ENCODE measurements around the gene HBP1. TPM values are rescaled to one million over a fixed set of nuclear protein-coding genes. Genes with fewer than 3 reads are reported as not detected.

HBP1 gene
- polyA plus RNA-seq, 1 donor from 2014 or later: 37.7 TPM

DNA sequence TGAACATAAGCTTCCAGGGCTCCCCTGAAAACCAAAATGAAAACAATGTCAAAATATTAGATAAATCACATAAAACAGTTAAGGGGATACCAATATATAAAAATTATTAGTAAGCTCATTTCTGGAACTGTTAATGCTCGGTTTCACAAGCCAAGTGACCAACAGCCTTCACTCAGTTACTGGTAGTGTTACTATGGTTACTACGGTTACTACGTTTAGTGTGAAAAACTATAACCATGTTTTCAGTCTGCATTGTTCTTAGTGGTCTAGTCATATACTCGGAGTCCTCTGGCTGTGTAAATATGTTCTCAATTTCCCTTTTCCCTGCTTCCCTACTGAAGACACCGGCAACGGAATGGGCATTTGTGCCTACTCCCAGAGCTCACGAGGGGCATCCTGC is 34.8 kb downstream of the HBP1 start:
- Histone ChIP-seq H4K20me1 (ENCODE audit: insufficient read depth) (no peaks in the 10 kb centered on the region), H3K36me3 (ENCODE audit: insufficient read depth, low read length) (peaks cover 12% of the 10 kb centered on the region), H3K79me2 (replicated peaks; ENCODE audit: insufficient read depth, low read length) (no peaks in the 10 kb centered on the region), H3F3A (ENCODE audit: insufficient read depth, low read length, poor library complexity, severe bottlenecking) (no peaks in the 10 kb centered on the region), H3K9ac (ENCODE audit: low read length) (no peak overlapping the region), H3K4me3 (ENCODE audit: low read length) (no peak overlapping the region), H3K27me3 (ENCODE audit: insufficient read depth, low read depth, low read length) (no peaks in the 10 kb centered on the region), H3K9me2 (ENCODE audit: insufficient read depth, low read length) (no peaks in the 10 kb centered on the region), H3K27ac (ENCODE audit: low read length) (no peak overlapping the region), H3K9me3 (ENCODE audit: low read length) (no peaks in the 10 kb centered on the region), H2AFZ (ENCODE audit: low read depth, low read length) (no peak overlapping the region), H3K4me2 (ENCODE audit: low read length) (no peak overlapping the region)
- TF ChIP-seq EZH2 (IDR thresholded peaks at IDR 0.05; ENCODE audit: borderline replicate concordance, insufficient read depth, low read length, poor library complexity, severe bottlenecking) (no peak), MXI1 (conservative IDR thresholded peaks at IDR 0.05; ENCODE audit: poor library complexity, severe bottlenecking) (no peak), EP300 (conservative IDR thresholded peaks at IDR 0.05; ENCODE audit: poor library complexity, severe bottlenecking) (no peak), POLR2AphosphoS5 (IDR thresholded peaks at IDR 0.05) (no peak), SMC3 (conservative IDR thresholded peaks at IDR 0.05; ENCODE audit: poor library complexity) (no peak), TAF1 (IDR thresholded peaks at IDR 0.05; ENCODE audit: low read depth) (no peak), RAD21 (conservative IDR thresholded peaks at IDR 0.05) (no peak)
- TF ChIP-seq, protein P1, sequence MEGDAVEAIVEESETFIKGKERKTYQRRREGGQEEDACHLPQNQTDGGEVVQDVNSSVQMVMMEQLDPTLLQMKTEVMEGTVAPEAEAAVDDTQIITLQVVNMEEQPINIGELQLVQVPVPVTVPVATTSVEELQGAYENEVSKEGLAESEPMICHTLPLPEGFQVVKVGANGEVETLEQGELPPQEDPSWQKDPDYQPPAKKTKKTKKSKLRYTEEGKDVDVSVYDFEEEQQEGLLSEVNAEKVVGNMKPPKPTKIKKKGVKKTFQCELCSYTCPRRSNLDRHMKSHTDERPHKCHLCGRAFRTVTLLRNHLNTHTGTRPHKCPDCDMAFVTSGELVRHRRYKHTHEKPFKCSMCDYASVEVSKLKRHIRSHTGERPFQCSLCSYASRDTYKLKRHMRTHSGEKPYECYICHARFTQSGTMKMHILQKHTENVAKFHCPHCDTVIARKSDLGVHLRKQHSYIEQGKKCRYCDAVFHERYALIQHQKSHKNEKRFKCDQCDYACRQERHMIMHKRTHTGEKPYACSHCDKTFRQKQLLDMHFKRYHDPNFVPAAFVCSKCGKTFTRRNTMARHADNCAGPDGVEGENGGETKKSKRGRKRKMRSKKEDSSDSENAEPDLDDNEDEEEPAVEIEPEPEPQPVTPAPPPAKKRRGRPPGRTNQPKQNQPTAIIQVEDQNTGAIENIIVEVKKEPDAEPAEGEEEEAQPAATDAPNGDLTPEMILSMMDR (IDR thresholded peaks at IDR 0.05; ENCODE audit: poor library complexity, severe bottlenecking): no peak
- TF ChIP-seq, protein P2, sequence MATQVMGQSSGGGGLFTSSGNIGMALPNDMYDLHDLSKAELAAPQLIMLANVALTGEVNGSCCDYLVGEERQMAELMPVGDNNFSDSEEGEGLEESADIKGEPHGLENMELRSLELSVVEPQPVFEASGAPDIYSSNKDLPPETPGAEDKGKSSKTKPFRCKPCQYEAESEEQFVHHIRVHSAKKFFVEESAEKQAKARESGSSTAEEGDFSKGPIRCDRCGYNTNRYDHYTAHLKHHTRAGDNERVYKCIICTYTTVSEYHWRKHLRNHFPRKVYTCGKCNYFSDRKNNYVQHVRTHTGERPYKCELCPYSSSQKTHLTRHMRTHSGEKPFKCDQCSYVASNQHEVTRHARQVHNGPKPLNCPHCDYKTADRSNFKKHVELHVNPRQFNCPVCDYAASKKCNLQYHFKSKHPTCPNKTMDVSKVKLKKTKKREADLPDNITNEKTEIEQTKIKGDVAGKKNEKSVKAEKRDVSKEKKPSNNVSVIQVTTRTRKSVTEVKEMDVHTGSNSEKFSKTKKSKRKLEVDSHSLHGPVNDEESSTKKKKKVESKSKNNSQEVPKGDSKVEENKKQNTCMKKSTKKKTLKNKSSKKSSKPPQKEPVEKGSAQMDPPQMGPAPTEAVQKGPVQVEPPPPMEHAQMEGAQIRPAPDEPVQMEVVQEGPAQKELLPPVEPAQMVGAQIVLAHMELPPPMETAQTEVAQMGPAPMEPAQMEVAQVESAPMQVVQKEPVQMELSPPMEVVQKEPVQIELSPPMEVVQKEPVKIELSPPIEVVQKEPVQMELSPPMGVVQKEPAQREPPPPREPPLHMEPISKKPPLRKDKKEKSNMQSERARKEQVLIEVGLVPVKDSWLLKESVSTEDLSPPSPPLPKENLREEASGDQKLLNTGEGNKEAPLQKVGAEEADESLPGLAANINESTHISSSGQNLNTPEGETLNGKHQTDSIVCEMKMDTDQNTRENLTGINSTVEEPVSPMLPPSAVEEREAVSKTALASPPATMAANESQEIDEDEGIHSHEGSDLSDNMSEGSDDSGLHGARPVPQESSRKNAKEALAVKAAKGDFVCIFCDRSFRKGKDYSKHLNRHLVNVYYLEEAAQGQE (IDR thresholded peaks at IDR 0.05; ENCODE audit: borderline replicate concordance): no peak

DNA sequence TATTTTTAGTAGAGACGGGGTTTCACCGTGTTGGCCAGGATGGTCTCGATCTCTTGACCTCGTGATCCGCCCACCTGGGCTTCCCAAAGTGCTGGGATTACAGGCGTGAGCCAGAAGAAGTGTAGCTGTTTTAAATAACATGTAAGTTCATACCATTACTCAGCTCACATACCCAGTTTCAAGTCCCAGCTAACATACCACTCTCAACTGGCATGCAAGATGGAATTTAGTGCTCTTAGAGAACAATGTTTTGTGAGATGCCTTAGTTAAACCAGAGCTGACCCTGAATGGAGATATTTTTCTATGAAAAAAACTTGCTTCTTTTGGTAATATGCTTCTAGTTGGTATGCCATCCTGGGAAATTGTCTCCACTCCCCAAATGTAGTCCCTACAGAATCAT is 37.3 kb downstream of the HBP1 start:
- Histone ChIP-seq H3K9me2 (ENCODE audit: insufficient read depth, low read length) (no peaks in the 10 kb centered on the region), H3K27me3 (ENCODE audit: insufficient read depth, low read depth, low read length) (no peaks in the 10 kb centered on the region), H3K4me3 (ENCODE audit: low read length) (no peak overlapping the region), H3K27ac (ENCODE audit: low read length) (no peak overlapping the region), H4K20me1 (ENCODE audit: insufficient read depth) (no peaks in the 10 kb centered on the region), H3K4me2 (ENCODE audit: low read length) (no peak overlapping the region), H3K79me2 (replicated peaks; ENCODE audit: insufficient read depth, low read length) (no peaks in the 10 kb centered on the region), H3F3A (ENCODE audit: insufficient read depth, low read length, poor library complexity, severe bottlenecking) (no peaks in the 10 kb centered on the region), H3K9ac (ENCODE audit: low read length) (no peak overlapping the region), H2AFZ (ENCODE audit: low read depth, low read length) (no peak overlapping the region), H3K9me3 (ENCODE audit: low read length) (no peaks in the 10 kb centered on the region), H3K36me3 (ENCODE audit: insufficient read depth, low read length) (peaks cover 12% of the 10 kb centered on the region)
- TF ChIP-seq EP300 (conservative IDR thresholded peaks at IDR 0.05; ENCODE audit: poor library complexity, severe bottlenecking) (no peak), POLR2AphosphoS5 (IDR thresholded peaks at IDR 0.05) (no peak), MXI1 (conservative IDR thresholded peaks at IDR 0.05; ENCODE audit: poor library complexity, severe bottlenecking) (no peak), RAD21 (conservative IDR thresholded peaks at IDR 0.05) (no peak), SMC3 (conservative IDR thresholded peaks at IDR 0.05; ENCODE audit: poor library complexity) (no peak)

Measured in neural cell (in vitro differentiated cells).